ENCODE data around the gene IL34. TPM values are rescaled to one million over a fixed set of nuclear protein-coding genes. Genes with fewer than 3 reads are reported as not detected.
A peak's percentile ranks its signal among the peaks of the same experiment; 100 is the strongest.

IL34 gene
- total RNA-seq, 1 experiment from 2014 or later: 0.34 TPM

DNA sequence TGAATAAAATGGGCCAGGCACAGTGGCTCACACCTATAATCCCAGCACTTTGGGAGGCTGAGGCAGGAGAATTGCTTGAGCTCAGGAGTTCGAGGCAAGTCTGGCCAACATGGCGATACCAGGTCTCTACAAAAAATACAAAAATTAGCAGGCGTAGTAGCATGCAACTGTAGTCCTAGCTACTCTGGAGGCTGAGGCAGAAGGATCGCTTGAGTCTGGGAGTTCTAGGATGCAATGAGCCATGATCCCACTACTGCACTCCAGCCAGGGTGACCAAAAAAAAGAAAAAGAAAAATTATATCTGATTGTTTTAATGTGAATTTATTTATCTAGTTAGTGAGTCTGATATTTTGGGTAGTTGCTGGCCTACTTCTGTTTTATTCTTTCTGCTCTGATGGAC, 7.0 kb downstream of the IL34 start:
- DNase-seq (ENCODE audit: low read depth): no peak
- in situ Hi-C loops (cut with HindIII; ENCODE audit: low pct_unique_long_range_greater_than_20kb, low sequenced_read_pairs): no loop called here

DNA sequence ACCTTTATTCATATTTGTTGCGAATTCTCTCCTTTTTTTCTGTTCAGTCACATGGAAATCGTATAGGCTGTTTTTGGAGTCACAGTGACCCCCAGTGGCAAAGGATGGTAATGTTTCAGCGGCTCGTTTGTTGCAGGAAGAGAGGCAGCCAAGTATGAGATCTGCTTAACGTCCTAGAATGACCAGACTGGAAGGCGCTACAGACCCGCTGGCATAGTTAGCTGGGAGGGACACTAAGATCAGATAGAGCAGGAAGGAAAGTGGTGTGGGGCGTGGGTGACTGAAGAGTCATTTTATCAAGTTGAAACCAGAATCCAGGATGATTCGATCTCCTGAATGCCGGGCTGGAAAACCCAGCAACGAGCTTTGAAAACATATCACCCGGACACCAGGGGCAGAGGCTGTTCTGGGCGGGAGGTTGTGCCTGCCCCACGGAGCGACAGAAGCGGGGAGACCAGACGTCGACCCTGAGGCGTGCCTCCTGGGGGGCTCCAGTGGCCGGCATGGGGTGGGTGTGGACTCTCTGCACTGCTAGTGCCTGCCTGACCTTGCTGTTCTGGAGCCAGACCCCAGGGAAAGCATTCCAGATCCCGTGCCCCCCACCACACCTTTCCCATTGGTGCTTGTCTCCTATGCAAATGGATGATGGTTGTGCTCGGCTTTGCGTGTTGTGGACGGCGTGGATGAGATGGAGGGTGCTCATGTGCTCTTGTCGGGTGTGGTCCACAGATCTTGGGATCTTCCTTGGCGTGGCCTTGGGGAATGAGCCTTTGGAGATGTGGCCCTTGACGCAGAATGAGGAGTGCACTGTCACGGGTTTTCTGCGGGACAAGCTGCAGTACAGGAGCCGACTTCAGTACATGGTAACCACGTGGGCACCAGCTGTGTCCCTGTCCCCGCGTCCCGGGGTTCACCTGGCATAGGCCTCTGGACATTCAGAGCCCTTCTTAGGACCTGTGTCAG, 7.7 kb downstream of the IL34 start:
- in situ Hi-C loops (cut with HindIII; ENCODE audit: low pct_unique_long_range_greater_than_20kb, low sequenced_read_pairs): no loop called here

DNA sequence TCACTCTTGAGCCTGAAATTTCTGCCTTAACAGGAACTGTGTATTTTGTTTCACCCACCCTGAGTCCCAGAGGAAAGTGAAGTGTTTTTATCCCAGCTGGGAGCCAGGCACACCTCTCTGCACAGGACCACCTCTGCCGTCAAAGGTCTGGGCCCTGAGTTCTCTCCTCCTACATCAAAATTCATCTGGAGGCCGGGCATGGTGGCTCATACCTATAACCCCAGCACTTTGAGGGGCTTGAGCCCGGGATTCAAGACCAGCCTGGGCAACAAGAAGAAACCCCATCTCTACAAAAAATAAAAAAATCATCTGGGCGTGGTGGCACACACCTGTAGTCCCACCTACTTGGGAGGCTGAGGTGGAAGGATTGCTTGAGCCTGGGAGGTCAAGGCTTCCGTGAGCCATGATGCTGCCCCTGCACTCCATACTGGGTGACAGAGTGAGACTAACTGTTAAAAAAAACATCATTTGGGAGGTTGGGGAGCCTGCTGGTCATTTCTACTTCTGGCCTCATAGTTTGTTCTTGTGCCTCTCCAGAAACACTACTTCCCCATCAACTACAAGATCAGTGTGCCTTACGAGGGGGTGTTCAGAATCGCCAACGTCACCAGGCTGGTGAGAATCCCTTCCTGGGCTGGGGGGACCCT, 9.8 kb downstream of the IL34 start:
- DNase-seq (ENCODE audit: low read depth): no peak
- in situ Hi-C loops (cut with HindIII; ENCODE audit: low pct_unique_long_range_greater_than_20kb, low sequenced_read_pairs): no loop called here

More for the DNA sequence above, 7.7 kb downstream of the IL34 start:
- peak; percentile 83 for DNase-seq (ENCODE audit: low read depth)

DNA sequence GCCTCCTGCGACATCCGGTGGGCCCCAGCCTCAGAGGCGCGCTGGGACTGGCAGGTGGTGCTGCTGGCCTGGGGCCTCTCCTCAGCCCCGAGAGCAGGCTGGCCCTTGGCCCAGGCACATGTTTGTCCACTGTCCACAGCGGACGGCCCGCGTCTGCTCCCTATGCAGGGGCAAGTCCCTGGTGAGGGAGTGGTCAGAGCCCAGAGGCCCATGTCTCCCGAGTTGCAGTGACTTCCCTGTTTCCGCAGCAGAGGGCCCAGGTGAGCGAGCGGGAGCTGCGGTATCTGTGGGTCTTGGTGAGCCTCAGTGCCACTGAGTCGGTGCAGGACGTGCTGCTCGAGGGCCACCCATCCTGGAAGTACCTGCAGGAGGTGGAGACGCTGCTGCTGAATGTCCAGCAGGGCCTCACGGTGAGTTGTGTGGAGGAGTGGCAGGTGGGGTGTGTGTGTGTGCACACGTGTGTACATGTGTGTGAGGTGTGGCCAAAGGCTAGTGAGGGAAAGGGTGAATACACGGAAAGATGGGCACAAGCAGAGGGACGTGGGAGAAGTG, 10.4 kb downstream of the IL34 start:
- no peak for DNase-seq (ENCODE audit: low read depth)
- in situ Hi-C loops (cut with HindIII; ENCODE audit: low pct_unique_long_range_greater_than_20kb, low sequenced_read_pairs): no loop called here

DNA sequence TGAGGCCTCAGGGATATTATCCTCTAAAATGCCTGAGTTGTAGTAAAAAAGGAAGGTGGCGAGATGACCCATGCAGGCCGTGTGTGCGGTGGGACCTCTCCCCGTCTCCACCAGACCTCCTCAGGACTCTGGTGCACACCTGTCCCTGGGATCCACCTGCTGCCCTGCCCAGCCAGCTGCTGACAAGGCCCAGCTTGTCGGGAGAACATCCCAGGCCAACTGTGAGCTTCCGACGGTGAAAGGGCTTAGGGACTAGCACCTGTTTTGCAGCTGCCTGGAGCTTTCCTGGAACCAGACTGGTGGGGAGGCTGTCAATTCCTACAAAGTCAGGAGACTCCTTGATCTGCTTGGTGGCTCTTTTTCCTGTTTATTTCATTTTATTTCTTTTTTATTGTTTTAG, 11.6 kb downstream of the IL34 start:
- DNase-seq (ENCODE audit: low read depth): no peak
- in situ Hi-C loops (cut with HindIII; ENCODE audit: low pct_unique_long_range_greater_than_20kb, low sequenced_read_pairs): no loop called here

GRCh38 chr16:70658921-70659320, 12.6 kb downstream of the IL34 start:
- DNase-seq (ENCODE audit: low read depth): no peak
- in situ Hi-C loops (cut with HindIII; ENCODE audit: low pct_unique_long_range_greater_than_20kb, low sequenced_read_pairs): no loop called here

- DNase-seq (ENCODE audit: low read depth): no peak
- in situ Hi-C loops (cut with HindIII; ENCODE audit: low pct_unique_long_range_greater_than_20kb, low sequenced_read_pairs): no loop called here
These were observed 13.2 kb downstream of the IL34 start for GRCh38 chr16:70659546-70659945.

GRCh38 chr16:70659953-70660671, 13.8 kb downstream of the IL34 start:
- in situ Hi-C loops (cut with HindIII; ENCODE audit: low pct_unique_long_range_greater_than_20kb, low sequenced_read_pairs): no loop called here
- DNase-seq (ENCODE audit: low read depth): no peak

- in situ Hi-C loops (cut with HindIII; ENCODE audit: low pct_unique_long_range_greater_than_20kb, low sequenced_read_pairs): no loop called here
- no peak for DNase-seq (ENCODE audit: low read depth)
These were observed 14.5 kb downstream of the IL34 start for GRCh38 chr16:70660672-70661350.

DNA sequence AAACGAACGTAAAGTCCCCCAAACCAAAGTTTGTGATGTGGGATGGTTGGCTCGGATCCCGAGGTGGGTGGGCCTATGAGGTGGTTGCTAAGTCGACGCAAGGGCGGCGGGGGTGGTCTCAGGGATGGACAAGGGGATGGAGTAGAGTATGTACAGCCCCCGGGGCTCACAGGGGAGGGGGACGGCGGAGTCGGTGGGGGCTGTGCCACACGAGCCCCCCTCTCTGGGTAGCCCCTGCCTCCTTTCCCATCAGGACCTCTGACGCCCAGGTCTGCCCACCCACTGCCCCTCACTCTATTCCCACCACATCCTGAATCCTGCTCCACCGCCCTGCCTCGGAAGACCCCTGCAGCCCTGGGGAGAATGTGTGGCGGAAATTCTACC, 15.2 kb downstream of the IL34 start:
- no peak for DNase-seq (ENCODE audit: low read depth)
- in situ Hi-C loops (cut with HindIII; ENCODE audit: low pct_unique_long_range_greater_than_20kb, low sequenced_read_pairs): no loop called here

DNA sequence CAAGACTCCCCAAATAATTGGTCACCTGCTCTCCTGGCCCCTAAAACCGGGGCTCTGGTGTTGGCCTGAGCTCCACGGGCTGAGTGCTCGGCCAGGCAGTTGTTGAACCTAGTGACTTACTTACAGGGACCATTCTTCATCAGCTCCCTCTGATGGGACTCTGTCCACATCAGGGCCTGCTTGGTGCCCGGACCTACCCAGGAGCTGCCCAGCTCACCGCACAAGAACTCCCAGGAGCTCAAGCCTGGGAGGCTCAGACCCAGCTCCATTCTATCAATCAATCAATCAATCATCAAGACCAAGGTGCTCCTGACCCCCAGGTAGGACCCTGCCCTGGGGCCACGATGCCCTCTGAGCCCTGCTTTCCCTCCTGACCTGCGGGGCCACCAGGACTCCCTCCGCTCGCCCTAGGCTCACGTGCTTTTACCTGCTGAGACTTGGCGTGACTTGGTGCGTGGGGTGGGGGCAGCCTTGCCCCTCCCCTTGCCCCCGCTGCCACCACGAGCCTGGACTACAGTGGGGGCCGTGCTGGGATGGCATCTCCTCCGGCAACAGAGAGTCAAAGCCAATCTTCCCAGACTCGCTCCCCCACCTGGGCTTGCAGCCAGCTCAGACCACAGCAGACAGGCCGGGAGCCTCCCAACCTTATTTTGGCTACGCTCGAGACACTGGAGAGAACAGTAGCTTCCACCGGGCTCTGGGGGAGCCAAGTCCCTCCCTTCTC, 15.7 kb downstream of the IL34 start:
- DNase-seq (ENCODE audit: low read depth): no peak
- in situ Hi-C loops (cut with HindIII; ENCODE audit: low pct_unique_long_range_greater_than_20kb, low sequenced_read_pairs): no loop called here

DNA sequence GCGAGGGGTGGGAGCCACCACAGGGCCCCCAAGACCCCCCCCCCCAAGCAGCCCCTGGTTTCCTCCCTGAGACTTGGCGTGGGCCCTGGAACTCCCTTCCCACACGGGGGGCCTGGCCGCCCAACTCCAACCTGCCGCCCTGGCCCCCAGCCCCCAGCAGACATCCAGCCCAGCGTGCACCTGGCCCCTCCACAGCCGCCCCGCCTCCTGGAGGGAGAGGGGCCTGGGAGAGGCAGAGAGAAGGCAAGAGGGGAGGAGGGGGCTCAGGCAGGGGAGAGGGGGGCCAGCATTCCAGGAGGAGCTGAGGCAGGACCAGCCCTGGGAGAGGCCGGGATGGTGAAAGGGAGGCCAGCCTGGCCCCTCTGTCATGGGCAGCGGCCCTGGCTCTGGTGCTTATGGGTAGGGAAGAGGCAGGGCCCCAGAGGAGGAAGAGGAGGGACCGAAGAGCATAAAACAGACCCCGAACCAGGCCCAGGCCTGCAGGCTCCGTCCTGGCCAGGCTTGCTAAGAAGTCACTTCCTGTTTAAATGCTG, 16.7 kb downstream of the IL34 start:
- no peak for DNase-seq (ENCODE audit: low read depth)
- in situ Hi-C loops (cut with HindIII; ENCODE audit: low pct_unique_long_range_greater_than_20kb, low sequenced_read_pairs): no loop called here

GRCh38 chr16:70663524-70664324, 17.4 kb downstream of the IL34 start:
- DNase-seq (ENCODE audit: low read depth): no peak
- in situ Hi-C loops (cut with HindIII; ENCODE audit: low pct_unique_long_range_greater_than_20kb, low sequenced_read_pairs): no loop called here

DNA sequence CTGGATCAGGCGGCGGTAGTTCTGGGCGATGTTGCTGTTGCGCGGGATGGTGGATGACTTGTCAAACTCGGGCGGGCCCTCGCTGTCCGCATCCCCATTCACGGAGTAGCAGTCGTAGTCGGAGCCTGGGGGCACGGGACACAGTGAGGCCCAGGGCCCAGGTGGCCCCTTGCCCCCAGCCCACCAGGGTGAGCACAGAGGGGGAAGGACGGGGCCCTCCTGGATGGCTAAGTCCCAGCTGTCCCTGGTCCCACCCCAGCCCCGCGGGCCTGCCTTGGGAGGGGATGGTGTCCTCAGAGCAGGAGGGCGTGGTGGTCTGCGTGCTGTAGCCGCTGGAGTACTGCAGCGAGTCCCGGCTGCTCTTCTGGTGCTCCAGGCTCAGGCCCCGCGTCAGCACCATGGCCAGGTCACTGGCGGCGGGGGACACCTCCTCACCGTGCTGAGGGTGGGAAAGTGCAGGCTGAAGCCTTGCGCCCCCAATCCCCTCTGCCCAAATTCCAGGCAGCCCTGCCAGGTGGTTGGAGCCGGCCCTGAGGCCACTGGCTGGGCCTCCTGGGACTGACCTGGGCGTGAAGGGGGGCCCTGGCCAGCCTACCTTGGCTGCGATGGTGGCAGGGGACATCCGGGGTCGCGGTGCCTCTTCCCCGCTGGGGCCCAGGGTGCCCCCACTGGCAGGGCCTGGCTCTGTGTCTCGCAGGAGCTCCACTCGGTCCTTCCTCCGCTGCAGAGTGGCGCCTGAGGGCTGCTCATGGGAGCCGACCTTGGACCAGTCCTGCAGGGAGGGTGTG, 18.2 kb downstream of the IL34 start:
- in situ Hi-C loops (cut with HindIII; ENCODE audit: low pct_unique_long_range_greater_than_20kb, low sequenced_read_pairs): no loop called here
- DNase-seq (ENCODE audit: low read depth): no peak

- in situ Hi-C loops (cut with HindIII; ENCODE audit: low pct_unique_long_range_greater_than_20kb, low sequenced_read_pairs): no loop called here
These were observed 18.8 kb downstream of the IL34 start for GRCh38 chr16:70665113-70665694.

More at GRCh38 chr16:70665113-70665694, 18.8 kb downstream of the IL34 start:
- no peak for DNase-seq (ENCODE audit: low read depth)
